OCI-LY1 (cell line): ENCODE data around the gene GRAMD1A.

Experiments used
- H2AFZ ChIP-seq: fragments of 200-600 bp; sonication (generic), shearing (Covaris generic); 2 replicates; pipeline ENCODE4 v1.6.0; 2014; ENCODE audit warnings: antibody characterized with exemption, mild to moderate bottlenecking, low read length
- H3F3A ChIP-seq: fragments of 200-600 bp; sonication (generic), shearing (Covaris generic); 2 replicates; pipeline ENCODE4 v1.6.0; 2014; ENCODE audit warnings: mild to moderate bottlenecking, antibody characterized with exemption, low read length, moderate library complexity; ENCODE audit not compliant: insufficient read depth
- H3K27ac ChIP-seq: fragments of 200-600 bp; sonication (generic); 2 replicates; pipeline ENCODE4 v1.5.1; 2014; ENCODE audit warnings: low read length, mixed run types, mild to moderate bottlenecking, low read depth; ENCODE audit not compliant: poor library complexity, severe bottlenecking
- H3K27me3 ChIP-seq: fragments of 200-600 bp; sonication (generic); 2 replicates; pipeline ENCODE4 v1.6.0; 2014; ENCODE audit warnings: antibody characterized with exemption, mild to moderate bottlenecking, low read length, moderate library complexity; ENCODE audit not compliant: insufficient read depth
- H3K36me3 ChIP-seq: fragments of 200-600 bp; sonication (generic); 2 replicates; pipeline ENCODE4 v1.6.1; 2014; ENCODE audit warnings: mild to moderate bottlenecking, antibody characterized with exemption, low read length, moderate library complexity, mixed read lengths; ENCODE audit not compliant: insufficient read depth
- H3K4me1 ChIP-seq: fragments of 200-600 bp; sonication (generic); 2 replicates; pipeline ENCODE4 v1.5.1; 2014; ENCODE audit warnings: mild to moderate bottlenecking, low read length, moderate library complexity; ENCODE audit not compliant: insufficient read depth, severe bottlenecking
- H3K4me2 ChIP-seq: fragments of 200-600 bp; sonication (generic), shearing (Covaris generic); 2 replicates; pipeline ENCODE4 v1.6.1; 2014; ENCODE audit warnings: low read length
- H3K4me3 ChIP-seq: fragments of 200-600 bp; sonication (generic); 2 replicates; pipeline ENCODE4 v1.5.1; 2014; ENCODE audit warnings: low read length, low read depth, mild to moderate bottlenecking, mixed read lengths; ENCODE audit not compliant: poor library complexity, severe bottlenecking
- H3K79me2 ChIP-seq: fragments of 200-600 bp; shearing (Covaris generic); 2 replicates; pipeline ENCODE4 v1.6.1; 2016; ENCODE audit warnings: mixed run types, low read length, mixed read lengths; ENCODE audit not compliant: insufficient read depth
- H3K9ac ChIP-seq: fragments of 200-600 bp; sonication (generic), shearing (Covaris generic); 2 replicates; pipeline ENCODE4 v1.6.1; 2014; ENCODE audit warnings: mild to moderate bottlenecking, low read length, mixed read lengths
- H3K9me2 ChIP-seq: fragments of 200-600 bp; sonication (generic), shearing (Covaris generic); 2 replicates; pipeline ENCODE4 v1.6.1; 2014; ENCODE audit warnings: low read depth, mild to moderate bottlenecking, low read length, mixed read lengths
- H3K9me3 ChIP-seq: fragments of 200-600 bp; shearing (Covaris generic); 2 replicates; pipeline ENCODE4 v1.6.1; 2014; ENCODE audit warnings: low read length, mixed read lengths
- H4K20me1 ChIP-seq: fragments of 200-600 bp; sonication (generic), shearing (Covaris generic); 2 replicates; pipeline ENCODE4 v1.6.0; 2016; ENCODE audit warnings: mild to moderate bottlenecking, low read length; ENCODE audit not compliant: insufficient read depth
- EZH2 ChIP-seq: fragments of 200-600 bp; sonication (generic), shearing (Covaris generic); IDR thresholded peaks from 2 replicates; pipeline ENCODE4 v1.8.0; 2017; ENCODE audit warnings: borderline replicate concordance, mixed run types, mild to moderate bottlenecking, antibody characterized with exemption, low read length, moderate library complexity, mixed read lengths
- TF ChIP-seq, protein P1 (sequence below): fragments of 200-600 bp; sonication (generic), shearing (Covaris generic); IDR thresholded peaks from 2 replicates; pipeline ENCODE4 v1.5.1; 2017; ENCODE audit warnings: mild to moderate bottlenecking, antibody characterized with exemption, low read length, moderate library complexity, mixed read lengths

The GRAMD1A gene

DNA sequence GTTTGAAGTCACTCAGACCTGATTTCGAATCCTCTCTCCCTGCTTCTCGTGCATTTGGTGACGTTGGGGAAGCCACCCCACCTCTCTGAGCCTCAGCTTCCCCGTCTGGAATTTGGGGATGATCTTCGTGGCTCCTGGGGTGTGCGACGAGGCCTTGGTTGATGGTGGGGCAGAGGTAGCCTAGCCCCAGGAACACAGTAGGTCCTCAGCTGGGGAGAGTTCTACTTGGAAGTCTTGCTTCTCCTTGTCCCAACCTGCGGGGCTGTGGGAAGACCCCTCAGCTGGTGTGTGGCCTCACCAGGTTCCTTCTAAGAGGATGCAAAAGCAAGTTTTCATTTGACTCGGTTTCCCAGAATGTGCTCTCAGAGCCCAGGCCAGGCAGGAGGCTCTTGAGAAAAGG is 54.5 kb downstream of the GRAMD1A start:
- Histone ChIP-seq H2AFZ (no peak overlapping the region), H3K79me2 (no peaks in the 10 kb centered on the region), H3K4me1 (no peaks in the 10 kb centered on the region), H3K36me3 (no peaks in the 10 kb centered on the region), H3K27ac (no peak overlapping the region), H3K27me3 (no peaks in the 10 kb centered on the region), H3K9ac (no peak overlapping the region), H3F3A (no peaks in the 10 kb centered on the region), H3K4me2 (no peak overlapping the region), H4K20me1 (no peaks in the 10 kb centered on the region), H3K9me2 (no peaks in the 10 kb centered on the region), H3K9me3 (no peaks in the 10 kb centered on the region), H3K4me3 (no peak overlapping the region)
- TF ChIP-seq, protein P1, sequence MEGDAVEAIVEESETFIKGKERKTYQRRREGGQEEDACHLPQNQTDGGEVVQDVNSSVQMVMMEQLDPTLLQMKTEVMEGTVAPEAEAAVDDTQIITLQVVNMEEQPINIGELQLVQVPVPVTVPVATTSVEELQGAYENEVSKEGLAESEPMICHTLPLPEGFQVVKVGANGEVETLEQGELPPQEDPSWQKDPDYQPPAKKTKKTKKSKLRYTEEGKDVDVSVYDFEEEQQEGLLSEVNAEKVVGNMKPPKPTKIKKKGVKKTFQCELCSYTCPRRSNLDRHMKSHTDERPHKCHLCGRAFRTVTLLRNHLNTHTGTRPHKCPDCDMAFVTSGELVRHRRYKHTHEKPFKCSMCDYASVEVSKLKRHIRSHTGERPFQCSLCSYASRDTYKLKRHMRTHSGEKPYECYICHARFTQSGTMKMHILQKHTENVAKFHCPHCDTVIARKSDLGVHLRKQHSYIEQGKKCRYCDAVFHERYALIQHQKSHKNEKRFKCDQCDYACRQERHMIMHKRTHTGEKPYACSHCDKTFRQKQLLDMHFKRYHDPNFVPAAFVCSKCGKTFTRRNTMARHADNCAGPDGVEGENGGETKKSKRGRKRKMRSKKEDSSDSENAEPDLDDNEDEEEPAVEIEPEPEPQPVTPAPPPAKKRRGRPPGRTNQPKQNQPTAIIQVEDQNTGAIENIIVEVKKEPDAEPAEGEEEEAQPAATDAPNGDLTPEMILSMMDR = no peak
- TF ChIP-seq EZH2 = no peak

DNA sequence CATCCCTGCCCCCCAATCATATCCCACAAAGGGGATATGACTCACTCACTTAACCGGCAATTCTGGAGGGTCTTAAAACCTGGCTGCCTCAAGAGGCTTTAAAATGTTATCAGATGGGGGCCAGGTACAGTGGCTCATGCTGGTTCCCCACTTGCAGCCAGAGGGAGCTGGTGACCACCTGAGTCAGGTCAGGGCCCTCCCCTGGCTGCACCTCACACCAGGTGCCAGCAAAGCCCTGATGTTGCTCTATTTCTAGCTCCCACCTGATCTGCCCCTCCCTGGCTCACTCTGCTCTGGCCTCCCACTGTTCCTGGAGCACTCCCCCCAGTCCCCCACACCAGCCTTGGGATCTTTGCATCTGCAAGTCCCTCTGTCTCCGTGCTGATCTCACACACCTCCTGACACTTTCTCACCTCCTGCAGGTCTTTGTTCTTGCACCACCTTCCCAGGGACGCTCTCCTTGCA is 55.6 kb downstream of the GRAMD1A start:
- Histone ChIP-seq H3K27ac (no peak overlapping the region), H3K4me1 (no peaks in the 10 kb centered on the region), H3K27me3 (no peaks in the 10 kb centered on the region), H3K9ac (no peak overlapping the region), H4K20me1 (no peaks in the 10 kb centered on the region), H3F3A (no peaks in the 10 kb centered on the region), H3K9me2 (no peaks in the 10 kb centered on the region), H3K36me3 (no peaks in the 10 kb centered on the region), H2AFZ (no peak overlapping the region), H3K4me3 (no peak overlapping the region), H3K79me2 (no peaks in the 10 kb centered on the region), H3K9me3 (no peaks in the 10 kb centered on the region), H3K4me2 (no peak overlapping the region)
- TF ChIP-seq, protein P1 = peak; percentile 60
- TF ChIP-seq EZH2 = no peak

DNA sequence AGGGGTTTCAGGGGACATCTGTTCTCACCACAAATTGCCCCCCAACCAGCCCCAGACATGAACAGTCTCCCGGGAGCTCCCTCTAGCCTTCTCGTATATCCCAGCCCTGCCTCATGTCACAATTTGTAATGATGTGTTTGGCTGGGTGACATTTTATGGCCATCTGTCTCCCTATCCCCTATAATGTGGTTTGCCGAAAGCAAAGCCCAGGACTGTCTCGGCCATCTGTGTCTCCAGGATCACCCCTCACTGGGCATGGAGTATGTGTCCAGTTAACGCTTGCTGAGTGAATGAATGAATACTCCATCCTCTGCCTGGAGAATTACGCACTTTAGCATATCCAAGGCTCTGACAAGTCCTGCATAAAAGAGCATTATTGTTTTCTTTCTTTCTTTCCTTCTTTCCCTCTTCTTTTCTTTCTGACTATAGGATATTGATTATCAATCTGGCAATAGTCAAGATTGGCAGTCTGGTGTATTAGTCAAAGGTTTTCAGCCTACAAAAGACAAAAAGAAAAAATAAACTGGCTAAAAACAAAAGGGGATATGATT is 56.5 kb downstream of the GRAMD1A start:
- no peak overlapping the region for H3K4me3 ChIP-seq
- no peak overlapping the region for H2AFZ ChIP-seq
- no peaks in the 10 kb centered on the region for H3K9me2 ChIP-seq
- TF ChIP-seq, protein P1 = no peak
- no peak for TF ChIP-seq EZH2
- no peaks in the 10 kb centered on the region for H3F3A ChIP-seq
- no peak overlapping the region for H3K9ac ChIP-seq
- H3K36me3 ChIP-seq = no peaks in the 10 kb centered on the region
- no peaks in the 10 kb centered on the region for H3K27me3 ChIP-seq
- H3K9me3 ChIP-seq = no peaks in the 10 kb centered on the region
- H3K4me1 ChIP-seq = no peaks in the 10 kb centered on the region
- H3K79me2 ChIP-seq = no peaks in the 10 kb centered on the region
- H4K20me1 ChIP-seq = no peaks in the 10 kb centered on the region
- H3K27ac ChIP-seq = no peak overlapping the region
- no peak overlapping the region for H3K4me2 ChIP-seq
